OCI-LY7 (cell line): ENCODE results near the gene ZNF3.

Experiments used
- EZH2phosphoT487 ChIP-seq: fragments of 200-600 bp; sonication (generic); IDR thresholded peaks from 2 replicates; pipeline ENCODE4 v1.6.1; 2018; ENCODE audit warnings: low read depth, borderline replicate concordance, mild to moderate bottlenecking, mixed run types, antibody characterized with exemption, low read length, moderate library complexity, mixed read lengths
- TF ChIP-seq, protein P1 (sequence below): fragments of 200-600 bp; sonication (generic); conservative IDR thresholded peaks from 2 replicates; pipeline ENCODE4 v1.5.1; 2014; ENCODE audit warnings: mild to moderate bottlenecking, antibody characterized with exemption, low read length, moderate library complexity, mixed read lengths

GRCh38 chr7:100077205-100077604 lies 4.3 kb downstream of the ZNF3 start:
- TF ChIP-seq, protein P1, sequence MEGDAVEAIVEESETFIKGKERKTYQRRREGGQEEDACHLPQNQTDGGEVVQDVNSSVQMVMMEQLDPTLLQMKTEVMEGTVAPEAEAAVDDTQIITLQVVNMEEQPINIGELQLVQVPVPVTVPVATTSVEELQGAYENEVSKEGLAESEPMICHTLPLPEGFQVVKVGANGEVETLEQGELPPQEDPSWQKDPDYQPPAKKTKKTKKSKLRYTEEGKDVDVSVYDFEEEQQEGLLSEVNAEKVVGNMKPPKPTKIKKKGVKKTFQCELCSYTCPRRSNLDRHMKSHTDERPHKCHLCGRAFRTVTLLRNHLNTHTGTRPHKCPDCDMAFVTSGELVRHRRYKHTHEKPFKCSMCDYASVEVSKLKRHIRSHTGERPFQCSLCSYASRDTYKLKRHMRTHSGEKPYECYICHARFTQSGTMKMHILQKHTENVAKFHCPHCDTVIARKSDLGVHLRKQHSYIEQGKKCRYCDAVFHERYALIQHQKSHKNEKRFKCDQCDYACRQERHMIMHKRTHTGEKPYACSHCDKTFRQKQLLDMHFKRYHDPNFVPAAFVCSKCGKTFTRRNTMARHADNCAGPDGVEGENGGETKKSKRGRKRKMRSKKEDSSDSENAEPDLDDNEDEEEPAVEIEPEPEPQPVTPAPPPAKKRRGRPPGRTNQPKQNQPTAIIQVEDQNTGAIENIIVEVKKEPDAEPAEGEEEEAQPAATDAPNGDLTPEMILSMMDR: no peak
- no peak for TF ChIP-seq EZH2phosphoT487
